Endothelial cell (in vitro differentiated cells): Measurements from ENCODE around the gene GAS7. TPM values are rescaled to one million over a fixed set of nuclear protein-coding genes. Genes with fewer than 3 reads are reported as not detected.

ENCODE experiments used
- DNase-seq: peaks from one replicate; pipeline ENCODE4 v3.0.0; 2021; ENCODE audit warnings: low spot score
- H3K27ac Mint-ChIP-seq: one replicate; pipeline ENCODE4 v1.8.0; 2021; ENCODE audit warnings: mixed read lengths, inconsistent platforms; ENCODE audit not compliant: unreplicated experiment
- H3K27me3 Mint-ChIP-seq: one replicate; pipeline ENCODE4 v1.8.0; 2021; ENCODE audit warnings: mild to moderate bottlenecking, moderate library complexity, mixed read lengths, inconsistent platforms; ENCODE audit not compliant: unreplicated experiment
- H3K36me3 Mint-ChIP-seq: one replicate; pipeline ENCODE4 v1.8.0; 2021; ENCODE audit warnings: mild to moderate bottlenecking, low read depth, mixed read lengths, inconsistent platforms; ENCODE audit not compliant: unreplicated experiment
- H3K4me1 Mint-ChIP-seq: one replicate; pipeline ENCODE4 v1.8.0; 2021; ENCODE audit warnings: mild to moderate bottlenecking, mixed read lengths, inconsistent platforms; ENCODE audit not compliant: unreplicated experiment
- H3K4me3 Mint-ChIP-seq: one replicate; pipeline ENCODE4 v1.8.0; 2021; ENCODE audit warnings: mild to moderate bottlenecking, mixed read lengths, inconsistent platforms; ENCODE audit not compliant: unreplicated experiment
- H3K9me3 Mint-ChIP-seq: one replicate; pipeline ENCODE4 v1.8.0; 2021; ENCODE audit warnings: mixed read lengths, inconsistent platforms; ENCODE audit not compliant: unreplicated experiment
- total RNA-seq: library from RNA; stranded (reverse); fragmentation: NEBNext Ultra II Directional; extraction: Animal tissue kit (Norgen Biotek cat#: 25700); gene quantifications from one replicate; pipeline ENCODE4 v1.2.1, GENCODE V29; 2021; ENCODE audit not compliant: unreplicated experiment
- TF ChIP-seq, protein P1 (sequence below): fragments of 200-600 bp; sonication (generic); IDR thresholded peaks from one replicate; pipeline ENCODE4 v1.5.0; 2021; ENCODE audit warnings: antibody characterized with exemption; ENCODE audit not compliant: unreplicated experiment

Gene GAS7
- total RNA-seq, 1 donor from 2014 or later = 7.0 TPM

DNA sequence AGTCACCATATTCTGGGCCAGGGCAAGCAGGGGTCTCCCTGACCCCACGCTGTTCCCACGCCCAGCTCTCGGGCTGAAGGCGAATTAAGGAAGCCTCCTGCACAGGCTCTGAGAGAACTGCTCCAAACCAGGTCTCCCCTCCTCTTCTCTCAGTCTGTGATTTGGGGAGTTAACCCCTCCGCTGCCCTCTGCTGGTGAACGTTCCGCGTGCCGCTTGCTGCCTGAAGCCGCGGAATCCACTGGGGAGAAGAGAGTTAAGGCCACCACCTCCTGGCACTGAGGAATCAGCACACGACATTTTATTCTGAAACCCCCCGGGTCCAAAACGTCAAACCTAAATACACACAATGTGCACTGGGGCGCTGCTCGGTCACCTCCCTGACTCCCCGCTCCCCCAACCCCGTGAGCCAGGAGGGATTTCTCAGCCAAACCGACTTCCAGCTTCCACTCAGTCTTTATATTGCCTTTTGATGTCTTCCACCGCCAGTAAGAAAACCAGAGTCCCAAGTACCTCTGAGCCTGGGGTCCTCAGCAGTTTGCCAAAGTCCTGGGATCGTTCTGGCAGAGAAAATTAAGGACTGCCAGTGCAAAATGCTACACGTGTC is 238.9 kb downstream of the GAS7 start:
- no peaks in the 10 kb centered on the region for H3K9me3 Mint-ChIP-seq
- peak; percentile 80 for DNase-seq
- H3K4me3 Mint-ChIP-seq = no peak overlapping the region
- peaks cover 7% of the 10 kb centered on the region for H3K4me1 Mint-ChIP-seq
- peaks cover 4% of the 10 kb centered on the region for H3K27me3 Mint-ChIP-seq
- TF ChIP-seq, protein P1, sequence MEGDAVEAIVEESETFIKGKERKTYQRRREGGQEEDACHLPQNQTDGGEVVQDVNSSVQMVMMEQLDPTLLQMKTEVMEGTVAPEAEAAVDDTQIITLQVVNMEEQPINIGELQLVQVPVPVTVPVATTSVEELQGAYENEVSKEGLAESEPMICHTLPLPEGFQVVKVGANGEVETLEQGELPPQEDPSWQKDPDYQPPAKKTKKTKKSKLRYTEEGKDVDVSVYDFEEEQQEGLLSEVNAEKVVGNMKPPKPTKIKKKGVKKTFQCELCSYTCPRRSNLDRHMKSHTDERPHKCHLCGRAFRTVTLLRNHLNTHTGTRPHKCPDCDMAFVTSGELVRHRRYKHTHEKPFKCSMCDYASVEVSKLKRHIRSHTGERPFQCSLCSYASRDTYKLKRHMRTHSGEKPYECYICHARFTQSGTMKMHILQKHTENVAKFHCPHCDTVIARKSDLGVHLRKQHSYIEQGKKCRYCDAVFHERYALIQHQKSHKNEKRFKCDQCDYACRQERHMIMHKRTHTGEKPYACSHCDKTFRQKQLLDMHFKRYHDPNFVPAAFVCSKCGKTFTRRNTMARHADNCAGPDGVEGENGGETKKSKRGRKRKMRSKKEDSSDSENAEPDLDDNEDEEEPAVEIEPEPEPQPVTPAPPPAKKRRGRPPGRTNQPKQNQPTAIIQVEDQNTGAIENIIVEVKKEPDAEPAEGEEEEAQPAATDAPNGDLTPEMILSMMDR = peak; percentile 56
- H3K27ac Mint-ChIP-seq = no peak overlapping the region
- peaks cover 4% of the 10 kb centered on the region for H3K36me3 Mint-ChIP-seq

DNA sequence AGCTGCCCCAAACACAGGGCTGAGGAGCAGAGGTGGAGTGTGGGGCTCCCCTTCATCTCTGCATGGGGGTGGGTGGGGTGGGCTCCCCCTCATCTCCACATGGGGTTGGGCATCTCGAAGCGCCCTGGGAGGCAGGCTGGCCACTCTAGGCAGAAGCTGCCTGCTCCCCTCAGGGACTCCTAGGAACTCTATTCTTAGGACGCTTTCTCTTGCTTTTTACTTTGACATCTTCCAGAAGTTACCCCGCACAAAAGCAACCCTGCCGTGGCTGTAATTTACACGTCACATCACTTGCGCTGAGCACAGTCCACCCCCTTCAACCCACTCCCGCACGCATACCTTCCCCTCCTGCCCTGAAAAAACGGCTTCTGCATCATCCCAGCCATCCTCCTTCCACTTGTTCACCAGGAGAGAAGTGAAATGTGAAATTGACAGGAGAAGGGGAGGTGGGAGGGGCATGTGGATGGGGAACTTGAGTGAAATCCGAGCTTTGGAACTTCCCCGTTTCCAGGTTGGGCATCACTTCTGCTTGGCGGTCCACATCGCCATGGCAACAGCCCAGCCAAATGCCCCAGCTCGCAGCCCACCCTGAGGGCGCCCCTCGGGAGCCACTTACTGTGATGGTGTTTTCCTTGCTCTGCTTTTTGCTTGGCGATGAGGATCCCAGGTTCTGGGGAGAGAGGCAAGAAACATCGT is 239.7 kb downstream of the GAS7 start:
- Mint-ChIP-seq H3K4me3 (no peak overlapping the region), H3K36me3 (peaks cover 4% of the 10 kb centered on the region), H3K4me1 (peaks cover 7% of the 10 kb centered on the region), H3K27me3 (peaks cover 4% of the 10 kb centered on the region), H3K27ac (no peak overlapping the region), H3K9me3 (no peaks in the 10 kb centered on the region)
- no peak for DNase-seq
- TF ChIP-seq, protein P1 = no peak

DNA sequence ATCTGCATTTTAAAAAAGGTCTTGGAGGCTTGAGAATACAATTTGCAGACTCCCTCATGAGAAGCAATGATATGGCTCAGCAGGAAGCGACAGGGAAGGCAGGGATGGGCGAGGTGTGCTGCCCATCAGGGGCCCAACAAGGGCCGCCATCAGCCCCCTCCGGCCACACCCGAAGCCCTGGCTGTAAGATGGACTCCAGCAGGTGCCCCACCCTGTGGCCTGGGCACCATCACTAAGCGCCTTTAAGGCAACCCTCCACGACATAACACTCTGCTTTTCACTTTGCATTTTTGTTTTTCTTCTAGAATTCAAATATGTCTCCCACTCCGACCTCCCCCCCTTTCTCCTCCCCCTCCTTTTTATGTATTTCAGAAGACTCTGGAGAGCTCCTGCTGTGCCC is 241.2 kb downstream of the GAS7 start:
- DNase-seq = no peak
- Mint-ChIP-seq H3K36me3 (peaks cover 4% of the 10 kb centered on the region), H3K4me3 (no peak overlapping the region), H3K9me3 (no peaks in the 10 kb centered on the region), H3K4me1 (peaks cover 7% of the 10 kb centered on the region), H3K27ac (no peak overlapping the region), H3K27me3 (peaks cover 5% of the 10 kb centered on the region)
- TF ChIP-seq, protein P1 = no peak

DNA sequence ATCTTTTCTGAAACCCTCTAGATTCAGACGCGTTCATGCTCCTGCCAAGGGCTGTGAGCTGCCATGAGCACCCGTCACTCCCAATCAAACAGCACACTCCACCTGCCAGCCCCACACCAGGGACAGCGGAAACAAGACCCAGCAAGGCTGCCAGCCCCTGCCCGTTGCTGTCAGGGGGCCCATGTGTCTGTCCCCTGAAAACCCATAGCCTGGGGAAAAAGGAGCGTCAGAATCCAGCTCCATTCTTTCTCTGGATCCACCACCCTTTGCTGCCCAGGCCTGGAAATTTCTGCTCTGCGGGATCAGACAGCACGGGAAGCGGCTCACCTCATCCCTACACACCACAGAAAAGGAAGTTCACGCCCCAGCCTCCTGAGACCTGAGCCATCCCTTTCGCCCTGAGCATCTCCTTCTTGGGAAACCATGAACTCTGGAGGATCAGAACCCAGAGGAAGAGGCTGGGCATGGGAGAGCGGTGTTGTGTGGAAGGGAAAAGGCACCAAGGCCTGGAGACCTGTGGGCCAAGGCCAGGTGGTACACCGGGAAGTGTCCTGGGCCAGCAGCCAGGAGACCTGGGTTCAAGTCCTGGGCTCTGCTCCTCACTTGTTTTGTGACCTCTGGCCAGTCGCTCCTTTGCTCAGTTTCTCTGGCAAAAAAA is 241.8 kb downstream of the GAS7 start:
- peaks cover 4% of the 10 kb centered on the region for H3K36me3 Mint-ChIP-seq
- H3K27ac Mint-ChIP-seq = no peak overlapping the region
- H3K4me3 Mint-ChIP-seq = no peak overlapping the region
- peaks cover 7% of the 10 kb centered on the region for H3K4me1 Mint-ChIP-seq
- TF ChIP-seq, protein P1 = no peak
- DNase-seq = no peak
- H3K27me3 Mint-ChIP-seq = peaks cover 4% of the 10 kb centered on the region
- no peaks in the 10 kb centered on the region for H3K9me3 Mint-ChIP-seq

DNA sequence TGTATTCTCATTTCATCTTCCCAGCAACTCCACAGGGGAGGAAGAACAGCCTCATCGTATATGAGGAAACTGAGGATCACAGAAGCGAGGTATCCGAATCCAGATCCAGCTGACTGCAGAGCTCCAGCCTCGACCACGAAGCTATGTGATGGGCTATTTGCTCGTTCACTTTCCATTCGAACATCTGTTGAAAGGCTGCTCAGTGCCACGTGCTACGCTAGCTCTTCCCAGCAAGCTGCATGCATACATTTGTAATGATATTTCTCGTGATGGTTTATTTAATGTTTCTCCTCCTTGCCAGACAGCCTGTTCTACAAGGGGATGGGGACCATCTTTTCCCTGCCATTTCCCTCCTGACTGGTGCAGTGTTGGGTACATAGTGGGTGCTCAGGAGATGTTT is 244.9 kb downstream of the GAS7 start:
- Mint-ChIP-seq H3K4me3 (no peak overlapping the region), H3K4me1 (no peaks in the 10 kb centered on the region), H3K27ac (no peak overlapping the region), H3K9me3 (no peaks in the 10 kb centered on the region), H3K27me3 (peaks cover 4% of the 10 kb centered on the region), H3K36me3 (peaks cover 4% of the 10 kb centered on the region)
- no peak for DNase-seq
- TF ChIP-seq, protein P1 = no peak
